Activated gamma-delta T cell treated with anti-CD3 and anti-CD28 coated beads, Interleukin-2, amount 50 U/mL, for 16 hours (primary cell): ENCODE data around the gene RUNX1.
"Not testable (repeated sequence)": the region's sequence is repeated elsewhere in the genome, so short reads cannot be mapped to it uniquely, and the experiment has no call there.

ENCODE experiments used
- DNase-seq: peaks from one replicate; pipeline ENCODE4 v3.0.0-alpha.2; 2020; ENCODE audit warnings: low read depth

RUNX1 gene

GRCh38 chr21:34969423-34970166 lies 79.5 kb downstream of the RUNX1 start:
- DNase-seq, result no peak

- no peak for DNase-seq
These were observed 80.4 kb downstream of the RUNX1 start for GRCh38 chr21:34968414-34969333.

GRCh38 chr21:34967509-34968289 lies 81.4 kb downstream of the RUNX1 start:
- DNase-seq, result no peak

- not testable (repeated sequence) for DNase-seq
These were observed 82.2 kb downstream of the RUNX1 start for GRCh38 chr21:34966881-34967280.

- DNase-seq, result no peak
These were observed 83.6 kb downstream of the RUNX1 start for GRCh38 chr21:34965200-34966174.

GRCh38 chr21:34962586-34963222 lies 86.4 kb downstream of the RUNX1 start:
- DNase-seq, result no peak

- DNase-seq, result no peak
These were observed 87.0 kb downstream of the RUNX1 start for GRCh38 chr21:34962136-34962535.

- no peak for DNase-seq
These were observed 88.4 kb downstream of the RUNX1 start for GRCh38 chr21:34960687-34961086.

- no peak for DNase-seq
These were observed 89.5 kb downstream of the RUNX1 start for GRCh38 chr21:34959607-34960006.

GRCh38 chr21:34958040-34958439 lies 91.1 kb downstream of the RUNX1 start:
- DNase-seq, result no peak

- DNase-seq, result no peak
These were observed 92.4 kb downstream of the RUNX1 start for GRCh38 chr21:34956416-34957316.

GRCh38 chr21:34953950-34954349 lies 95.2 kb downstream of the RUNX1 start:
- DNase-seq, result no peak

- DNase-seq, result no peak
These were observed 96.4 kb downstream of the RUNX1 start for GRCh38 chr21:34952701-34953100.

GRCh38 chr21:34951868-34952267 lies 97.2 kb downstream of the RUNX1 start:
- not testable (repeated sequence) for DNase-seq

GRCh38 chr21:34950980-34951379 lies 98.1 kb downstream of the RUNX1 start:
- no peak for DNase-seq

- no peak for DNase-seq
These were observed 99.6 kb downstream of the RUNX1 start for GRCh38 chr21:34949499-34949898.

- no peak for DNase-seq
These were observed 100.1 kb downstream of the RUNX1 start for GRCh38 chr21:34949030-34949429.

- no peak for DNase-seq
These were observed 100.9 kb downstream of the RUNX1 start for GRCh38 chr21:34948157-34948556.

- no peak for DNase-seq
These were observed 102.1 kb downstream of the RUNX1 start for GRCh38 chr21:34946916-34947534.
